HUES48 (cell line): ENCODE data around the gene CDIP1.
"Not testable (repeated sequence)": the region's sequence is repeated elsewhere in the genome, so short reads cannot be mapped to it uniquely, and the experiment has no call there.

ENCODE experiments used
- H3K27ac ChIP-seq: one replicate; pipeline ENCODE4 v1.7.0; 2013; ENCODE audit warnings: low read depth, low read length, inconsistent platforms
- H3K27me3 ChIP-seq: 2 replicates; pipeline ENCODE4 v1.6.1; 2013; ENCODE audit warnings: mild to moderate bottlenecking, low read length; ENCODE audit not compliant: control insufficient read depth, insufficient read depth
- H3K36me3 ChIP-seq: 2 replicates; pipeline ENCODE4 v1.6.1; 2013; ENCODE audit warnings: low read length; ENCODE audit not compliant: control insufficient read depth, insufficient read depth
- H3K4me1 ChIP-seq: 2 replicates; pipeline ENCODE4 v1.6.1; 2013; ENCODE audit warnings: mild to moderate bottlenecking, low read length; ENCODE audit not compliant: control insufficient read depth, insufficient read depth
- H3K4me3 ChIP-seq: 2 replicates; pipeline ENCODE4 v1.5.1; 2013; ENCODE audit warnings: mild to moderate bottlenecking, low read depth, low read length
- H3K9ac ChIP-seq: 2 replicates; pipeline ENCODE4 v1.6.1; 2013; ENCODE audit warnings: mild to moderate bottlenecking, low read depth, low read length, moderate library complexity
- H3K9me3 ChIP-seq: 2 replicates; pipeline ENCODE4 v1.6.1; 2013; ENCODE audit warnings: low read length; ENCODE audit not compliant: control insufficient read depth, insufficient read depth

Gene CDIP1

DNA sequence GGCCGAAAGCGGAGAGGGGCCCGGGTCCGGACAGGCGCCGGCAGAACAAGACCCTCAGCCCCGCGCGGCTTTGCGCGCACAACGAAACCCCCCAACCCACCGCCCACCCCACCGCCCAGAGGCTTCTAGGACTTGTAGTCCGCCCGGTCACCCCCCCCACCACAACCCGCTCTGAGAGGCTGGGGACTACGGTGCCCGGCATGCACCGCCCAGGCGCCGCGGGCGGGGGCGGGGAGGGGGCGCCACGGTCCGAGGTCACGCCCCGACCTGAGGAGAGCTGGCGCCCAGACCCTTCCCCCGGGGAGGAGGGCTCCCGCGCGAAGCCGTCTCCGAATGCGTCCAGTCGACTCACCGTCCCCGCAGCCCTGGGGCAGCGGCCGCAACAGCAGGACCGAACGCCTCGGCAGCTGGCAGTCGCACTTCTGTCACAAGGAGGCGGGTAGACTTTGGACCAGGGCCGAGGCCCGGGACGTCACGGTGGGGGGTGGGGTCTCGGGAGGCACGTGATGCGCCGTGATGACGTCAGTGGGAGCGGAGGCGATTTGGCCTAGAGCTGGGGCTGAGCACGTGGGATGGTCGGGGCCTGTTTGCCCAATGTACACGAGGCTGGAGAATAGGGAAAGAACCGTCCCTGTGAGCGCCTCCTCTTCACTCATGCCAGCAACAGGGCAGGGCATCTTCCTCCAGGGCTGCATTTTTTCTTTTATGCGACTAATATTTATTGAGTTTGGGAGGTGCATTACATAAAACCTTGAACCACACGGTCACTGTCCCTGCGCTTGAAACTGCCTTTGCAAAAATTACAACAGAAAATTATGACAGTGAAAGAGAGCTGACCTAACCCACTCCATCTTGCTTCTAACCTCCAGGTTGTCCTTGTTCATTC lies at the start of gene CDIP1:
TSS of gene CDIP1 (minus strand) at position 424 of the 886 bp plus-strand sequence. CDS start 24,643 bp downstream, outside the sequence.
- H3K9ac ChIP-seq: peak within 1 kb of the TSS; percentile 69

DNA sequence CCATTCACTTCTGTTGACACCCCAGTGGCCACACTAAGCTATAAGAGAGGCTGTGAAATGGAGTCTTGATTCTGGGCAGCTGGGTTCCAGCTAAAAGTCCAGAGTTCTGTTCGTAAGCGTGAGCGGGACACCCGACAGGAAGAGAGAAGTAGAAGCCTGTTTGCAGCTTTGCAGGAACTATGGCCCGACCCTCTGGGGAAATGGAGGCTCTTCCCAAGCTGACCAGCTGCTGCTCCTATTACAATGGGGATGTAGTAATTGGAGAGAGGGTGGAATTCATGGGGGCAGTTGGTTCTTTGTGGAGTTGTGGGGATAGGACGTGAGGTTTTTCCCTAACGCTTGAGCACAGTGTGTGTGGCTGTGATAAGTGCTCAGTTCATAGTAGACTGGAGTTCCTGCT lies 47.7 kb upstream of the CDIP1 start:
- Histone ChIP-seq H3K27me3 (no peaks in the 10 kb centered on the region), H3K27ac (no peak overlapping the region), H3K4me1 (0 out of 2 replicates have a peak, but pooled peaks cover 3% of the 10 kb centered on the region), H3K4me3 (no peak overlapping the region), H3K9me3 (no peaks in the 10 kb centered on the region), H3K36me3 (no peaks in the 10 kb centered on the region), H3K9ac (no peak overlapping the region)

More for the DNA sequence above, at the start of gene CDIP1:
- Histone ChIP-seq H3K27ac (peak within 1 kb of the TSS; percentile 96), H3K4me3 (peak within 1 kb of the TSS; percentile 72), H3K27me3 (peaks cover 13% of the 10 kb centered on the region), H3K4me1 (peaks cover 19% of the 10 kb centered on the region), H3K36me3 (0 out of 2 replicates have a peak, but pooled peaks cover 6% of the 10 kb centered on the region), H3K9me3 (peaks cover 7% of the 10 kb centered on the region)

DNA sequence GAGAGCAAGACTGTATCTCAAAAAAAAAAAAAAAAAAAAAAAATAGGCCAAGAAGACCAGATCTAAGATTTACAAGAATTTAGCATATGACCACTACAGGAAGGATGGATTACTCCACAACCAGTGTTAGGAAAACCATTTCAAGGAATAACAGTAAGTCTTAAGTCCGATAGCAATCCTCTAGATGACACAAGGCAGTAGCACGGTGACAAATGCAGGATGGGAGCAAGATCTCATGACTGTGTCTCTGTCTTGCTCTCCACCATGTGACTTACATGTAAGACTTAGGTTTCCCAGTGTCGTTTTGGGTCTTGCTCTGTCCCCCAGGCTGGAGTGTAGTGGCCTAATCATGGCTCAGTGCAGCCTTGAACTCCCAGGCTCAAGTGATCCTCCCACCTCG lies 45.3 kb upstream of the CDIP1 start:
- H3K27ac ChIP-seq: no peak overlapping the region
- no peak overlapping the region for H3K9ac ChIP-seq
- 0 out of 2 replicates have a peak, but pooled peaks cover 3% of the 10 kb centered on the region for H3K4me1 ChIP-seq
- H3K27me3 ChIP-seq: no peaks in the 10 kb centered on the region
- H3K9me3 ChIP-seq: no peaks in the 10 kb centered on the region
- no peaks in the 10 kb centered on the region for H3K36me3 ChIP-seq
- H3K4me3 ChIP-seq: no peak overlapping the region

DNA sequence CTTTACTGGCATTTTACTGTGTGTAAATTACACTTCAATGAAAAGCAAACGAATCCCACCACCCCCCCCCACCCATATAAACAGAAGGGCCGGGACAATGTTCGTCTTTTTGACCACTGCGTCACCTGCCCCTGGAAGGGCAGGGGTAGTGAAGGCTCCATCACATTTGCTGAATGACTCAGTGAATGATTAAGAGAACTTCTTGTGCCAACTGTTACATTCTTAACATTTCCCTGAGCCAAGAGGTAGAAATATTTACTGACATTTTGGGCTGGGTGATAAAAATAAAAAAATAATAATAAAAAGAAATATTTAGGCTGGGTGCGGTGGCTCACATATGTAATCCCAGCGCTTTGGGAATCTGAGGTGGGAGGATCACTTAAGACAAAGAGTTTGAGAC lies 41.7 kb upstream of the CDIP1 start:
- H3K27ac ChIP-seq: no peak overlapping the region
- no peaks in the 10 kb centered on the region for H3K9me3 ChIP-seq
- no peaks in the 10 kb centered on the region for H3K27me3 ChIP-seq
- no peak overlapping the region for H3K9ac ChIP-seq
- no peaks in the 10 kb centered on the region for H3K36me3 ChIP-seq
- no peak overlapping the region for H3K4me3 ChIP-seq
- 0 out of 2 replicates have a peak, but pooled peaks cover 2% of the 10 kb centered on the region for H3K4me1 ChIP-seq

GRCh38 chr16:4578961-4579530 lies 40.5 kb upstream of the CDIP1 start:
- H3K27me3 ChIP-seq: no peaks in the 10 kb centered on the region
- H3K27ac ChIP-seq: no peak overlapping the region
- H3K4me1 ChIP-seq: no peaks in the 10 kb centered on the region
- no peaks in the 10 kb centered on the region for H3K36me3 ChIP-seq
- H3K9ac ChIP-seq: no peak overlapping the region
- H3K9me3 ChIP-seq: no peaks in the 10 kb centered on the region
- no peak overlapping the region for H3K4me3 ChIP-seq

DNA sequence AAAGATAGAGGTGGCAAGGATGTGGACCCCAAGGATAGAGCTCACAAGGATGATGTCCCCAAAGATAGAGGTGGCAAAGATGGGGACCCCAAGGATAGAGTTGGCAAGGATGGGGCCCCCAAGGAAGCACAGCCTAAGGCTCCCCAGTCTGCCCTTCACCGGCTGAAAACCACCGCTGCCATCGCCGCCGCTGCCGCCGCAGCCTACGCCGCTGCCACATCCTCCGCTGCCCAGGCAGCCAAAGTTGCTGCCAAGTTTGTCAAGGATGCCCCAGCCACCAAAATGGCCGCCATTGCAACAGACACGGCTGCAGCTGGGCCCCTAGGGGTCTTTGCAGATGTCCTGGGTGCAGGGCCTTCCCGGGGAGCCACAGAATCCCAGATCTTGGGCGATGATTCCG lies 37.4 kb upstream of the CDIP1 start:
- Histone ChIP-seq H3K4me1 (peaks cover 5% of the 10 kb centered on the region), H3K9ac (no peak overlapping the region), H3K4me3 (no peak overlapping the region), H3K9me3 (no peaks in the 10 kb centered on the region), H3K27me3 (no peaks in the 10 kb centered on the region), H3K36me3 (no peaks in the 10 kb centered on the region), H3K27ac (no peak overlapping the region)

DNA sequence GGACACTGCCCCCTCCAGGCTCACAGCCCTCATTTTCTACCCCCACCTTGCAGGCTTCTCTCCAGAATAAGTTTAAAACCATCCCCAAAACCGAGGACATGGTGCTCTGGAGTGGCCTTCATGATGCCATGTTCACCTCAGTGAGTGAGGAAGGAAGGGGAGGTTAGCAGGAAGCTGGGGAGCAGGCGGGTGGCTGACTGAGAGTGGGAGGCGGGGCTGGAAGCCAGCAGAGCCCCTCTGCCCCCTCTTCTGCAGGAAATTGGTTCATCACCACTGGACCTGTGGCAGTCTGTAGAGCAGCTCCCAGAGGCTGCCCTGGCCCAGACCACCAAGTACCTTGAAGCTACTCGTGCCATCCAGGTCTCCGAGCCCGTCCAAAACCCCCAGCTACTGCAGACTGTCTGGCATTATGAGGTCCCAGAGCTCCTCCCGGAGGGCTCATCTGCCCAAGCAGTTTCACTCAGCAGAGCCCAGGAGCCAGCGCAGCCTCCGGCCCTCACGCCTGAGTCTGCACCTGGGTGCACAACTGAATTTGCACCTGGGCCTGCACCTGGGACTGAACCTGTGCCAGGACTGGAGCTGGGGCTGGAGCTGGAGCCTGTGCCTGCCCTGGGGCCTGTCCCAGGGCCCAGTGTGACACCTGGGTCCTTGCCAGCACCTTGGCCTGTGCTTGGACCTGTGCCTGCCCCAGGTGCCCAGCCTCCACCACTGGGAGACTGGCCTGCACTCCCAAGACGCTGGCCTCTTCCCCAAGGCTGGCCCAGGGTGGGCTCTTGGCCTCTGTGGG lies 36.5 kb upstream of the CDIP1 start:
- H3K27me3 ChIP-seq: no peaks in the 10 kb centered on the region
- no peak overlapping the region for H3K4me3 ChIP-seq
- H3K4me1 ChIP-seq: peaks cover 12% of the 10 kb centered on the region
- H3K27ac ChIP-seq: no peak overlapping the region
- no peaks in the 10 kb centered on the region for H3K36me3 ChIP-seq
- H3K9ac ChIP-seq: no peak overlapping the region
- H3K9me3 ChIP-seq: no peaks in the 10 kb centered on the region

DNA sequence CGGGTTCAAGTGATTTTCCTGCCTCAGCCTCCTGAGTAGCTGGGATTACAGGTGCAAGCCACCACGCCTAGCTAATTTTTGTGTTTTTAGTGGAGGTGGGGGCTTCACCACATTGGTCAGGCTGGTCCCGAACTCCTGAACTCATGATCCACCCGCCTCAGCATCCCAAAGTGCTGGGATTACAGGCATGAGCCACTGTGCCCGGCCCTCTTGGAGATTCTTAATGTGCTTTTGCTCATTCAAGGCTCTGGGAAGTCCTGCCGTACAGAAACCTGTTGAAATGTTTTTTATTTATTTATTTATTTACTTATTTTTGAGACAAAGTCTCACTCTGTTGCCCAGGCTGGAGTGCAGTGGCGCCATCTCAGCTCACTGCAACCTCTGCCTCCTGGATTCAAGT lies 35.4 kb upstream of the CDIP1 start:
- H3K9me3 ChIP-seq, H3K27me3 ChIP-seq, H3K27ac ChIP-seq, H3K9ac ChIP-seq, H3K4me3 ChIP-seq, H3K36me3 ChIP-seq: not testable (repeated sequence)
- H3K4me1 ChIP-seq: peaks cover 21% of the 10 kb centered on the region

GRCh38 chr16:4572715-4573114 lies 34.1 kb upstream of the CDIP1 start:
- Histone ChIP-seq H3K36me3 (no peaks in the 10 kb centered on the region), H3K4me3 (no peak overlapping the region), H3K27ac (no peak overlapping the region), H3K9ac (no peak overlapping the region), H3K27me3 (no peaks in the 10 kb centered on the region), H3K9me3 (no peaks in the 10 kb centered on the region), H3K4me1 (peaks cover 25% of the 10 kb centered on the region)

- H3K9ac ChIP-seq: peak overlapping the region; percentile 45
- no peaks in the 10 kb centered on the region for H3K9me3 ChIP-seq
- H3K36me3 ChIP-seq: no peaks in the 10 kb centered on the region
- no peaks in the 10 kb centered on the region for H3K27me3 ChIP-seq
- H3K27ac ChIP-seq: peak overlapping the region; percentile 72
- peak overlapping the region; percentile 9; the same call in 1 of the 2 replicates for H3K4me3 ChIP-seq
- peaks cover 25% of the 10 kb centered on the region for H3K4me1 ChIP-seq
Observed at GRCh38 chr16:4570688-4571321, 32.2 kb upstream of the CDIP1 start.
